Fibroblast of lung (primary cell): Measurements from ENCODE around the gene ANO10.
"Not testable (repeated sequence)": the region's sequence is repeated elsewhere in the genome, so short reads cannot be mapped to it uniquely, and the experiment has no call there.

Experiments
- CTCF ChIP-seq, 2 donors: IDR thresholded peaks in 1 of 2; conservative IDR thresholded peaks in 1 of 2; 1 replicate in 1 of 2; 2 replicates in 1 of 2; pipeline ENCODE4 v1.5.1; 2011 to 2012; ENCODE audit warnings: low read length in 2 of 2, control low read depth in 1 of 2, inconsistent platforms in 1 of 2, low read depth in 1 of 2, mild to moderate bottlenecking in 1 of 2
- EZH2 ChIP-seq: IDR thresholded peaks from 2 replicates; pipeline ENCODE4 v1.5.1; 2012; ENCODE audit warnings: low read length, control low read depth, mild to moderate bottlenecking; ENCODE audit errors: missing control alignments

DNA sequence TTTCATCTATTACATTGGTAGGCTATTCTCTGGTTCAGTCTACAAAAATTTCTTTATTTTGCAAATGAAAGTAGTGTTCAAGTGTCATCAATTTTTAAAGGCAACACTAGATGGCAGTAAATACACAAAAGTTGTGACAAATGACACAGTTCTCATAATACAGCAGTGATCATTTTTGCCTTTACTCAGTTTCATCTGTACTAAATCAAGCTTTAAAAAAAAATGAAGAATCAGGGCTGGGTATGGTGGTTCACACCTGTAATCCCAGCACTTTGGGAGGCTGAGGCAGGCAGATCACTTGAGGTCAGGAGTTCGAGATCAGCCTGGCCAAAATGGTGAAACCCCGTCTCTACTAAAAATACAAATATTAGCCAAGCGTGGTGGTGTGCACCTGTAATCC lies 77.5 kb downstream of the ANO10 start:
- peak in 1 of 2 donors; percentile 29 for TF ChIP-seq CTCF (conservative IDR thresholded peaks at IDR 0.05 in 1 of 2, IDR thresholded peaks at IDR 0.05 in 1 of 2; ENCODE audit: low read depth in 1 of 2, low read length in 2 of 2)
- TF ChIP-seq EZH2 = not testable (repeated sequence)
